Pulmonary artery endothelial cell (primary cell): ENCODE data around the gene C2orf76. TPM values are rescaled to one million over a fixed set of nuclear protein-coding genes. Genes with fewer than 3 reads are reported as not detected.
"Not testable (repeated sequence)": the region's sequence is repeated elsewhere in the genome, so short reads cannot be mapped to it uniquely, and the experiment has no call there.

Source experiments
- DNase-seq: peaks from one replicate; pipeline ENCODE4 v3.0.0-alpha.2; 2011; ENCODE audit warnings: low read depth, low spot score
- total RNA-seq: library from RNA; depleted of rRNA; stranded (reverse); fragments of >200 nt; gene quantifications from 2 replicates; pipeline ENCODE4 v1.2.3, GENCODE V29; 2014

The C2orf76 gene
- total RNA-seq, 1 donor from 2014 or later, result 10.4 TPM

DNA sequence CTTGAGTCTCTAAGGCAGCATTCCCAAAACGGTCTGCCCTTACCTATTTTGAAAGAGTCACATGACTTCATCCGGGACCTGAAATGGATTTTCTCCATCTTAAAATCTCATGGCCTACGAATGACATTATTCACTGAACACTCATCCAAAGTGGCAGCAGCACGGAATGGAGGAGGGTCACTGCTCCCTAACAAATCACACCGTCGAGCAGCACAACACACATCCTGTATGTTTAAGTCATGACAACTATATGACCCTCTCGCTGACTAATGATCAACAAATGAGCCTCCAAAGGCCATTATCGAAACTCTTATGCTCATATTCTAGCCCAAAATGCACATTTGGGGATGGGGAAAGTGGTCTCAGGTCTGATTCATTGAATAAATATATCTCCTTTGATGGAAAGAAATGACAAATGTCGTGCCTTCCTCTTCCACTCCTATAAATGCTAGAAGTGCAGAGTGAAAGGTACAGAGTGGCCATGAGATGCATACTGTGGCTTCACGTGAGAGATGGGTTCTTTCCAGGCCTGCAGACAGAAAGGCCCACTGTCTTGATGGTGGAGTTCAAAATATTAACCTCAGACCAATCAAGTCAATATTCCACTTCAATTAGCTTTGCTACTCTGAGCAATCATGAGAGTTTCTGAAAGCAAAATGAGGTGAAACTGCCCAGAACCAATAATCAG lies 70.8 kb downstream of the C2orf76 start:
- DNase-seq, result no peak

DNA sequence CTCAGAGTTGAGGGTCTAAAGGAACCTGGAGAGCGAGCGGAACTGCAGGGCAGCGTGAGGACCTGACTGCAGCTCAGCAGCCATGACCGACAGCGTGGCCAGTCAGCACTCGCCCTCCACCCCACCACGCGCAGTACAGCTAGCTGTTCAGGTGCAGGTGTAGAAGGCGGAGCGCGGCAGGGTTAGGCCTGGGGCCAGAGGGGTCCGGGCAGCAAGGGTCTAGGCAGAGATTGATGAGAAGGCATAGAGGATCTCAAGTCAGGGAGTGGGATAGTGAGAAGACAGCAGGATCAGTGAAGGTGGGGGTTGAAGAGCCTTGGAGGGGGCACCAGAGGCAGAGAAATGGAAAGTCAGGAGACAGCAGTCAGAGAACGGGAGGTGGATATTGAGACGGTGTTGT lies 72.0 kb downstream of the C2orf76 start:
- no peak for DNase-seq

DNA sequence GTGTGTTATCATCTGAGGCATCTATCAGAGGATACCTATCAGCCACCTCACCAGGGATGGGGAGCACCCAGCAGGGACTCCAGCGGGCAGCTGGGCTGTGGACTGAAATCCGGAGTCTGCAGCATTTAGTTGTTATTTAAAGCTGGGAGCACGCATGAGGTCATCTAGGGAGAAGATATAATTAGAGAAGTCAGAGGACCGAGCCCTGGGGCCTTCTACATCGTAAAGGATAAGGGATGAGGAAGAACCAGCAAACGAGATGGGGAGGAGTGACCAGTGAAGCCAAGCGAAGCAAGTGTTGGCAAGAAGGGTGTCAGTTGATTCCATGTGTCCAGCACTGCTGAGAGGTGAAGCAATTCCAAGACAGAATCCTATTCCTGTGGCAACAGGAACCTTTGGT lies 72.7 kb downstream of the C2orf76 start:
- DNase-seq, result no peak

DNA sequence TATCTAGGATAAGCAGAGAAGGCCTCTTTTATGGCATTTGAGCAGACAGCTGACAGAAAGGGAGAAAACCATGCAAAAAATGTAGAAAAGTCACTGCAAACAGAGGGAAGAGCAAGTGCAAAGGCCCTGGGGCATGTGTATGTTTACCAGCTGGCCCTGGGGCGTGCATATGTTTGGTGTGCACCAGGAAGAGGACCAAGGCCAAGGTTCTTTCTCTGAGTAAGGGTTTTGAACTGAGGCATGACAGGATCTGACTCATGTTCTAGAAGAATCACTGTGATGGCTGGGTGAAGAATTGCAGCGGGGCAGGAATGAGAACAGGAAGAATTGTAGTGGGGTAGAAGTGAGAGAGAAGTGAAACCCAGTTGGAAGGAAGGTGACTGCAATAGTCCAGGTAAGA lies 73.4 kb downstream of the C2orf76 start:
- no peak for DNase-seq

DNA sequence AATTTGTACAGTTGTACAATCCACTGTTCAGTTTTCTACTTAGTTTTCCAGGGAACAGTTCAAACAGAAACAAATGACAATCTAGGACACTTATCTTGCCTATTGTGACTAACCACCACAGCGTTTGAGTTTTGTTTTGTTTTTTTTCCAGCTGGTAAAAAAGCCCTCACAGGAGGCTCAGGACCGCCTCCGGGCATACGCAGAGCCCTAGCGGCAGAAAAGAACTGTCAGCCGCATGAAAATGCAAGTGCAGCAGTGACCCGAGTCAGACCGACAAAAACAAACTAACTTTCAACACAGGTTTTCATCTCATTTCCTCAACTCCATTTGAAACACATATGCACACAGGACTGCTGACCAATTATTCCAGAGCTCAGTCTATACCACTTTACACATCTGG lies 74.4 kb downstream of the C2orf76 start:
- DNase-seq, result no peak

DNA sequence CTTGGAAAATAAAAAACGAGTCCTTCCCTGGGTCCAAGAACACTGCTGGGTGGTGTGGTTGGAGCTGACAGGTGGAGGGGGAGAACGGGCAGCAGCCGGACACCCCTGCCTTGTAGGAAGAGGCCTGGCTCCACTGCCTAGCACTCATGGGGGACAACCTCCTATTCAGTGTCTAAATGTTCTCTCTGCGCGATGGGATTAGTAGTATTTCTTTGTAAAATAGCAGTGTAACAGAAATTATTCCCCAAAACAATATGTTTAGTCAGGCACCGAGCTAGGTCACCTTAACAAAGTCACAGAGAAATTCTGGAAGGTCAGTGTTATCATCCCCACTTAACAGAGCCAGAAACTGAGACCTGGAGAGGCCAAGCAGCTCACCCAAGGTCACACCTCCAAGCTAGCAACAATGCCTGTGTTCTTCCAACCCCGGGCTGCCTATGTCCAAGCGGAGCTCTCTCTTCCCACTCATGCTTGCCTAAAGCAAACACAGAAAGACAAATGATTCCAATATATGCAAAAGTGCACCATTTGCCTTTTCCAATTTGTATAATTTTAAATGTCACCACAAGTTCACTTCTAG lies 75.0 kb downstream of the C2orf76 start:
- no peak for DNase-seq

DNA sequence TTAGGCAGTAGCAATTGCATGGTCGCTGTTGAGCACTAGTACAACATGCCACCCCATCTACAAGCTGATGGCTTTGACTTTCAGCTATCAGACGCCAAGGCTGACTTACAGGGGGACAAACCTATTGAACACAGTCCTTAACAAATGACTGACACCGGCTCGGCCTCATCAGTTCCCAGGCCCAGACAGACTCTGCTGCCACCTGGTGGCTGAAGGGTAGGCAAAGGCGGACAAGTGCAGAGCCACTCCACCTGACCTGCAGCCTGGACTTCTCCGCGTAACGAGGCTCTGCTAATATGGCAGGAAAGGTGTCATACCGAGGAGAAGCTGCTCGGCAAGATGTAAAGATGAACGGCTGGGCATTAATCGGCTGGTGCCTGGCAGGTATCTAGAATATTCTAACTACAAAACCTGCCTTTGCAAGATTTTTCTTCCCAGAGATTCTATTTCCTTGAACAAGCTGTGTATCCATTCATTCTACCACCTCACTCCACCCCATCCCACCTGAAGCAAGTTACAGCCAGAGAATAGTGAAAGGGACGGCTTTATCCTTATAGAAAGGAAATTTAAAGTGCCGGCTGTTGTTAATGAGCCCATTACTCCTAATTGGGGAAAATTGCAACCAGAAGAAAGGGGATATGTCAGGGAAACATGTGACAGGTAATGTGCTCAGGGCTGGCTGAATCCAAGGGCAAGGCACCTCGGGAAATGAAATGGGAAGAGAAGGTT lies 75.6 kb downstream of the C2orf76 start:
- peak; percentile 22 for DNase-seq

DNA sequence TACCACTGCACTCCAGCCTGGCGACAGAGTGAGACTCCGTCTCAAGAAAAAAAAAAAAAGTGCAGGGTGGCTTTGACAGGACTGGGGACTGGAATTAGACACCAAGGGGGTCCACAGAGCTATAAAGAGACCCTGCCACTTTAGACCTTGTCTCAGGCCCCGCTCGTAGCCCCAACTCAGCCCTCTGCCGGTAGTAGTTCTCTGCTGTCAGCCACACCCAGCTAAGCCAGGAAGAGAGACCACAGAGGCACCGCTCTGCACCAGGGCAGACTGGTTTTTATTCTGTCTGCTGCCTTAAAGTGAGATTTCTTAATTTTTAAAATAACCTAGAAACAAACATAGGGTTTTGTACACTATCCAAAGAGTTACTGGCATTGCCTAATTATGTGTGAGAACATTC lies 77.0 kb downstream of the C2orf76 start:
- no peak for DNase-seq

DNA sequence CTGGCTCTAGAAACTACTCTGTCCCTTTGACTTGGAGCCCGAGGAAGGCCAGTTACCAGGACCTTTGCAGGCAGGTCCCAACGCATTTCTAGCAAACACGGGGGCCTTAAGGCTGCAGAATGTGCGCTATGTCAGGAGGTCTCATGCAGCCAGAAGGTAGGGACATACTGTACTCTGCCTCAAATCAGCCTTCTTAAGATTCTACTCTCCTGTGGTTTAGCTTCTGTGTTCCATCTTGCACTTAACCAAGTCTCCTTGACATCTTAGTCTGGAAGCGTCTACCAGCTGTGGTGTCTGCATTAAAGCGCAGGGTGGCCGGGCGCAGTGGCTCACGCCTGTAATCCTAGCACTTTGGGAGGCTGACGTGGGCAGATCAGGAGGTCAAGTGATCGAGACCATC lies 77.5 kb downstream of the C2orf76 start:
- no peak for DNase-seq

DNA sequence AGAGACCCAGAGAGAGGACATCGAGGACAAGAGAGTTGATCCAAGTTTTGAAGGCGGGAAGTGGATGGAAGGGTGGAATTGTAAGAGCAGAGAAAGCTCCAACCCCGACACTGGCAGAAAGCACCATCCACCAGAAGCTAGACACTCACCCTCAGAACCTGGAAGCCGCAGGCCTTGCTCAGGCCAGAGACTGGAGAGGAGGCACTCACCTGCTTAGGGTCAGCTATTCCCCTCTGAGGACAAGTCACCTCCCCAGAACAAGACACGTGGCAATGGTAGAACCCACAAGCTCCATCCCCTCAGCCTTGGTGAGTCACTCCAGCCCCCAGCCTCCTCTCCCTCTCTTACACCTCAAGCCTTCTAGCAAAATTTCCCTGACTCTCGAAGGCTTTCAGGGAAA lies 78.1 kb downstream of the C2orf76 start:
- no peak for DNase-seq

DNA sequence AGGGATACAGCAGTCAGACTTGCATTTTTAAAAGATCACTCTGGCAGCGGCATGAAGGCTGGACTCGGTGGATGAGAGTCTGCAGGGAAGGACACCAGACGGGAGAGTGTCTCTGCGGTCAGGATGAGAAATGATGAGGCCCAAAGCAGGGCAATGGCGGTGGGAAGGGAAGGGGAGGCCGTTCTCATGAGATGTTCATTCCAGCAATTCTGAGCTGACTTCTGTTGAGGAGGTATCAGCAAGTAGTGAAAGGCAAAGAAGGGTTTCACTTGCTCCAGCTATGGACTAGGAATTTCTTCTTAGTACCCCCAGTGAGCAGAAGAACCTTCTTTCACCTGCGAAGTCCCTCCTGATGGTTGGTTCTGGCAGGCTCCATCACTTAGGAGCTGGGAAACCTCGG lies 80.0 kb downstream of the C2orf76 start:
- no peak for DNase-seq

DNA sequence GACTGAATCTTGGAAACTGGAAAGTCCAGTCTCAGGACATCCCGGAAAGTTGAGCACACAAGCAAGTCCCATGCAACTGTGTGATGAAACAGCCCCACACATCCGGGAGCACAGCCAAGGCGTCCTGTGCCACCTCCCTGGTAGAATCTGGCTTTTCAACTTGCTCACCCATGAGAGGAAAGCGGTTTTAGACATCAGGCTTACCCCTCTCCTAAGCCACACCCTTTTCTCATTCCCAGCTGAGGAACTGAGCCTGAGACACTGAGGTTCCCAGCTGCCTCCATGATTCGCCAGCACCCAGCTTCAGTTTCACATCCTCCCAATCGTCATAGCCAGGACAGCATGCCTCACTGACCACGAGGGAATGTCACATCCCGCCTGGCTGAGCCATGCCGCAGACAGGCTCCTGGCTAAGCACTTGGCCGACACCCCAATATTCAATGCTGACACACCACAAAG lies 82.7 kb downstream of the C2orf76 start:
- DNase-seq, result no peak

DNA sequence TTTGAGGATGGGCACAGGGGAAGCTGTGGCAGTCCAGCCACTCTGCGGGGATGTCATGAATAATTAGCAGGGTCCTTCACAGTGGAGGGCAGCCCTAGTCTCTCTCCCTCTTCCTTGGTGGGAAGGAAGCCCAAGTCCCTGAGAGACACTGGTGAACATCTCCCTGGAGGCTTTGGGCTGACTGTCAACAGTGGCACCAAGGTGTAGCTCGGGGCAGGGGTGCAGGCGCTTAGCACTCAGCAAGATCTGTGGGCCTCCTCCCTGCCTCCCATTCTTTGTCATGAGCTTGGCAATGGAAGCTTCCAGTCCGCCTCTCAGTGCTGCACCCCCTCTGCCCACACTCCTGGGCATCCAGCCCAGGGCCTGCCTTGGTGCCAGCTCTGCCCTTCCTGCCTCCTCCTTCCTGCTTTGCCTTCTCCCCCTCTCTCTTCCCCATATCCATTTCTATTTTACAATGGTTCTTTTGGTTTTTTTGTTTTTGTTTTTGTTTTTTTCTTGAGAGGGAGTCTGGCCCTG lies 83.6 kb downstream of the C2orf76 start:
- DNase-seq, result no peak

DNA sequence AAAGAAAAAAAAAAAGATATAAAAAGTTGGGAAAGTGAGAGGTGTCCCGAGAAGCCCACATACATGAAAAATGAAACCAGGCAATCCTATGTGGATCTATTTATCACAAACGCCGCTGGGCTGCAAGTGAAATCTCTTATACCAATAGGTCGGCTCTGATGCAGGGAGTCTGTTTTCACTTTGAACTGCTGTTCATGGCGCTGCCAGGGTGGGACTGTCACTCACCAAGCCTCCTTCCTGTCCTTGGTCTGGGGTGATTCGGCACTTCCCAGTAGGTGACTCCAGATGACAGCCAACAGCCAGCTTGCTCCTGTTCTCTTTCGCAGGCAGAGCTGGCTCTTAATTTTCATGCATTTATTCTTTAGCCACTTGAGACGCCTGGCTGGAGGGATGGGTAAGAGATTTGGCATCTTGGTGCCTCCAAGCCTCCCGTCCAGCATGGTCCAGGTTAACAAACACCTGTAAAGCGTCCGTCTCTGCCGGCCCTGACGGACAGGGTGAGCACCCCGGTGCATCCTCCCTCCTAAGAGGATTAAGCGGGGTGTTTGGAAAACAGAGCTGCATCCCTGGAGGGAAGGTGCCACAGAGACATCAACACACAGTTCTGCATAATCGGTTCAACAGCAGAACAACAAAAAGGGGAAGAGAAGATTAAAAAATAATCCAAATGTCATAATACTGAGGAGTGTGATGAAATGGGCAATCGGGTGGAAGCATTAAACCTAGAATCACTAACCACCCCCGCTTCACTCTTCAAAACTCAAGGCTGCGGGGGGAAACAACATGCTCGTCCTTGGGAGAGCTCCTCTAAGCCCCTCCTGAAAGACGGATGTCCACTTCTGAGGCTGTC lies 84.3 kb downstream of the C2orf76 start:
- DNase-seq, result no peak

DNA sequence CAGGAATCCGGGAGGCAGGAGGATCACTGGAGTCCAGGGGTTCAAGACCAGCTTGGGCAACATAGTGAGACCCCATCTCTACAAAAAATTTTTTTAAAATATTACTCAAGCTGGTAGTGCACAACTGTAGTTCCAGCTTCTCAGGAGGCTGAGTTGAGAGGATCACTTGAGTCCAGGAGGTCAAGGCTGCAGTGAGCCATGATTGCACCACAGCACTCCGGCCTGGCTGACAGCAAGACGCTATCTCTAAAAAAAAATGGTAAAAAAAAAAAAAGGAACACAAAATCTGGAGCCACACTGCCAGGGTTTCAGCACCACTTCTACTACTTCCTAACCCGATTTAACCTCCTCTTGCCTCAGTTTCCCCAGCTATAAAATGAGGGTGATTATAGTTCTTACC lies 86.0 kb downstream of the C2orf76 start:
- no peak for DNase-seq

DNA sequence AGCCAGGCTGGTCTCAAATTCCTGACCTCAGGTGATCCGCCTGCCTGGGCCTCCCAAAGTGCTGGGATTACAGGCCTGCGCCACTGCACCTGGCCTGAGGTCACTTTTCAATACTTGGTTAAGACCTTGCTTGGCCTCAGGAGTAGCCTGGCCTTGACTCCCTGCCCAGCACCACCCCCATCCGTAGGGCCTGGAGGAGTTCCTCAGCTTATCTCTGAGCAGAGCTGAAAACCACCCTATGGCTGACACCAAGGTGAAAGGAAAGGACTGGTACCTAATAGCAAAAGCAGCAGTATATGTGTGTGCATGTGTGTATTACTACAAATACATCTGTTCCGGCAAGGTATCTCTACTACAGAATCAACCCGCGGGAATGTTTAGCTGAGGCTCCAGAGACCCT lies 87.0 kb downstream of the C2orf76 start:
- DNase-seq, result no peak

DNA sequence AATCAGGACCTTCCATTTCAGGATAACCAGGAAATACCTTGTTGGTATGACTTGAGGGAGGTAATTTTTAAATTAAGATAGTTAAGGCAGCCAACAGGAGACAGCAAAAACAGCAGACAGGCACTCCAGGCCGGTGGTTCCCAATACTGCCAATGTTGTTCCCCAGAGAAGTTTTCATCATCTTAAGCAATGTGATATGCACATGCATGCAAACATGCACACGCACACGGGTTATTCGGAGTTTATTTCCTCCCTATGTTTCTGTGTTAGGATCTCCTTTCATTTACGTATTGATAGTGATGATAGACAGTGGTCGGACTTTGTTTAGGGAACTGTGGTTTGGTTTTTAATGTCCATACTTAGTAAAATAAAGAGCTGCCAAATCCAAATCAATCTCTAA lies 87.7 kb downstream of the C2orf76 start:
- no peak for DNase-seq

DNA sequence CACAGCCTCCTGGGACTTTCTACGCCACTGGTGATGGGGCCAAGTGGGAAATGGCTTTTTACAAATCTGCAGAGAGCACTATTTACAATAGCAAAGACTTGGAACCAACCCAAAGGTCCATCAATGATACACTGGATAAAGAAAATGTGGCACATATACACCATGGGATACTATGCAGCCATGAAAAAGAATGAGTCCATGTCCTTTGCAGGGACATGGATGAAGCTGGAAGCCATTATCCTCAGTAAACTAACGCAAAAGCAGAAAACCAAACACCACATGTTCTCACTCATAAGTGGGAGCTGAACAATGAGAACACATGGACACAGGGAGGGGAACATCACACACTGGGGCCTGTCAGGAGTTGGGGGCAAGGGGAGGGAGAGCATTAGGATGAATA lies 88.2 kb downstream of the C2orf76 start:
- not testable (repeated sequence) for DNase-seq

DNA sequence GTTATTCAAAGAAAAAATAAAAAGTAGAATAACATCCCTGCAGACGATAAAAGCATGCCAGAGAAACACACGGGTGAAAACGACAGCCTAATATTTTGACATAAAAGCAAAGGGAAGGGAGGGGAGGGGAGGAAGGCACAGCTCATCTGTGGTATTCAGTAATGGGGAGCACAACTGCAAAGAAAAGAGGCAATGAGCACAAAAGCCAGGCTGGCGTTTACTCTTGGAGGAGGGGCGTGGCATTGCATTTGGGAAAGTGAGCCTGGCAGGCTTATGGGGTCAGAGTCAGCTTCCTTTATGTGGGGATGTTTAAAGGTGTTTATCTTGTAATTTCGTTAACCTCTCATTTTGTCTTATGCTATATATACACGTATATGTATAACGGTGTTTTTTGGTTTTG lies 89.8 kb downstream of the C2orf76 start:
- no peak for DNase-seq

DNA sequence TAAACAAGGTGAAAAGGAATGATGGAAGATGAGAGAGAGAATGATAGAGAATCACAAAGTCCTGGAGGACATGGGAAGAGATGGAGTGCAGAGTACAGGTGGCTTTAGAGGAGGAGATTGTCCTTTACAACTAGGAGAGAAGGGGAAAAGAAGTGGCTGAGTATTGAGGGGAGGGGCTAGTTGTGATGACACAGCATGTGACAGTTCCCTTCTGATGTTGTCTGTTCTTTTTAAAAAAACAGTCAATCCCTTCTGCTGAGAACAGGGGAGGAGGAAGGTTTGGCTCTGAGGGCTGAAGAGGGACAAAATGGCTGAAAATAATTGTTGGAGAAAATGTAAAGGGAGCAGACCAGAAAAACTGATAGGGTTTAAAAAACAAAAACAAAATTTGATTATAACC lies 99.0 kb downstream of the C2orf76 start:
- DNase-seq, result no peak

DNA sequence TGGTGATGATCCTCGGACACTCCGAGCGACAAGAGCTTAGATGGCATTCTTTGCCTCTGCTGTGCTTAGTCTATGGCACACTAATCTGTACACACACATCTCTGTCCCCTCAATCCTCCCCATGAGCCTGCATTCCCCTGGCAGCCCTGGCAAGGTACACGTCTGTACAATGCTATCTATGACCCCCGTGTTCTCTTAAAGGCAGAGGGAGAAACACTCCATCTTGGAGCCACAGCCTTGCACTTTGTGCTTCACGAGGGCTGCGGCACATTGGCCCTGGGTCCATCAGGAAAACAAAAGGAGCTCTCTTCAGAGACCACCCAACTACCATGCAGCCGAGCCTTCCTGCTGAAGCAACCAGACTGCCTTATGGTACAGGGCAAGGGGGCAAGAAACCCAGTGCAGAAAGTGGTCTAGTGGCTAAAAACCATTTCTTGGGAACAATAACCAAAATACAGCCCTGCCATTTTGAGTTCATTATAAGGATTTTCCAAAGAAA lies 100.5 kb downstream of the C2orf76 start:
- no peak for DNase-seq

DNA sequence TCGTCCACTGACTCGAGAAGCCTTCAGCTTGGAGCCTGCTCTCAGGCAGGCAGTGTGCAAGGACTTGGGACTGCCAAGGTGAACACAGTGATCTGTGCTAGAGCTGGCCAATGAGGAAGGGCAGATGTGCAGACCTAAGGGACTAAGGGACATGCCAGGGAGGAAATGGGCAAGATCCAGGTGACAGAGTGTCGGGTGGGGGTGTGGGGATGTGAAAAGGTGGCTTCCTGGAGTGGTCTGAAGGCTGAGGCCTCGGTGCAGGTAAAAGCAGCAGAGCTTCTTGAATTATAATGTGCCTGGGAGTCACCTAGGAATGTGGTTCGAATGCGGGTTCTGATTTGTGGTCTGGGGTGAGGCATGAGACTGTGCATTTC lies 101.0 kb downstream of the C2orf76 start:
- no peak for DNase-seq
